Upper lobe of left lung (tissue), 4 donors: ENCODE results near the gene APOBEC3B.
"Not testable (repeated sequence)": the region's sequence is repeated elsewhere in the genome, so short reads cannot be mapped to it uniquely, and the experiment has no call there.

ENCODE experiments used
- CTCF ChIP-seq, 6 experiments: fragments of 450-650 bp in 4 of 6; fragments of 200-600 bp in 2 of 6; sonication (generic) in 2 of 6; IDR thresholded peaks; one replicate each; pipeline ENCODE4 v1.5.1; 2016 to 2019; ENCODE audit warnings: antibody characterized with exemption in 6 of 6
- EP300 ChIP-seq, 4 donors: sonication (generic); formaldehyde crosslinking; IDR thresholded peaks; one replicate each; pipeline ENCODE4 v1.5.1; 2017; ENCODE audit warnings: antibody characterized with exemption in 4 of 4, control low read depth in 2 of 4
- POLR2A ChIP-seq, 4 donors: fragments of 450-650 bp; IDR thresholded peaks; one replicate each; pipeline ENCODE4 v1.5.1; 2016 to 2017; ENCODE audit warnings: antibody characterized with exemption in 4 of 4, mild to moderate bottlenecking in 2 of 4
- POLR2AphosphoS5 ChIP-seq, 2 donors: sonication (generic); formaldehyde crosslinking; IDR thresholded peaks; one replicate each; pipeline ENCODE4 v1.5.1; 2017; ENCODE audit warnings: antibody characterized with exemption in 2 of 2

GRCh38 chr22:39040538-39041296, 58.6 kb downstream of the APOBEC3B start, which contains the start of gene APOBEC3F:
- peak in 1 of 6 experiments; percentile 18 for TF ChIP-seq CTCF (IDR thresholded peaks at IDR 0.05)
- peak in 3 of 4 donors; percentile 43 to 68 (median 43) for TF ChIP-seq POLR2A (IDR thresholded peaks at IDR 0.05)
- peak in 1 of 2 donors; percentile 62 for TF ChIP-seq POLR2AphosphoS5 (IDR thresholded peaks at IDR 0.05)
- not testable (repeated sequence) for TF ChIP-seq EP300 (IDR thresholded peaks at IDR 0.05)
